ENCODE results near the gene ZNF219.

The ZNF219 gene

GRCh38 chr14:21098076-21098891 lies at the start of gene ZNF219:
ZNF219 (minus strand) TSS chr14:21098655; CDS start chr14:21093591, 5,064 bp downstream.
- DNase-seq, result peak; percentile 57

GRCh38 chr14:21145437-21145836 lies 47.0 kb upstream of the ZNF219 start:
- no peak for DNase-seq

- no peak for DNase-seq
Measured at GRCh38 chr14:21142357-21142756, 43.9 kb upstream of the ZNF219 start.

GRCh38 chr14:21136024-21136423 lies 37.6 kb upstream of the ZNF219 start:
- peak; percentile 29 for DNase-seq

- no peak for DNase-seq
Measured at GRCh38 chr14:21133901-21134300, 35.4 kb upstream of the ZNF219 start.

GRCh38 chr14:21123429-21123828 lies 25.0 kb upstream of the ZNF219 start:
- no peak for DNase-seq

- no peak for DNase-seq
Measured at GRCh38 chr14:21121122-21121521, 22.7 kb upstream of the ZNF219 start.

- no peak for DNase-seq
Measured at GRCh38 chr14:21120686-21121085, 22.2 kb upstream of the ZNF219 start.

GRCh38 chr14:21118933-21119332 lies 20.5 kb upstream of the ZNF219 start:
- no peak for DNase-seq

- no peak for DNase-seq
Measured at GRCh38 chr14:21113369-21113768, 14.9 kb upstream of the ZNF219 start.

- DNase-seq, result no peak
Measured at GRCh38 chr14:21112255-21112654, 13.8 kb upstream of the ZNF219 start.

GRCh38 chr14:21109377-21110138 lies 11.1 kb upstream of the ZNF219 start:
- DNase-seq, result no peak

- no peak for DNase-seq
Measured at GRCh38 chr14:21108791-21109190, 10.3 kb upstream of the ZNF219 start.

GRCh38 chr14:21107283-21107800 lies 8.9 kb upstream of the ZNF219 start:
- no peak for DNase-seq

GRCh38 chr14:21106498-21107282 lies 8.2 kb upstream of the ZNF219 start:
- DNase-seq, result peak; percentile 84

GRCh38 chr14:21106176-21106497 lies 7.7 kb upstream of the ZNF219 start:
- no peak for DNase-seq

- no peak for DNase-seq
Measured at GRCh38 chr14:21105095-21105494, 6.6 kb upstream of the ZNF219 start.

GRCh38 chr14:21104448-21105060 lies 6.1 kb upstream of the ZNF219 start:
- DNase-seq, result peak; percentile 72

- peak; percentile 95 for DNase-seq
Measured at GRCh38 chr14:21103710-21104447, 5.4 kb upstream of the ZNF219 start.

GRCh38 chr14:21103411-21103709 lies 4.9 kb upstream of the ZNF219 start:
- DNase-seq, result no peak

GRCh38 chr14:21102521-21103410 lies 4.3 kb upstream of the ZNF219 start:
- no peak for DNase-seq

All from CD4-positive, alpha-beta T cell treated with Interleukin-21 for 1 hour (primary cell).